ENCODE data around the gene FLII.

The FLII gene

GRCh38 chr17:18201108-18201507, 57.4 kb downstream of the FLII start:
- TF ChIP-seq SPI1 (IDR thresholded peaks at IDR 0.05; ENCODE audit: borderline replicate concordance, low read depth) (no peak), GABPA (IDR thresholded peaks at IDR 0.05; ENCODE audit: low read depth) (no peak), CTCF (IDR thresholded peaks at IDR 0.05; ENCODE audit: insufficient read depth, low read length) (no peak), POLR2AphosphoS5 (IDR thresholded peaks at IDR 0.05; ENCODE audit: low read depth) (no peak)
- TF ChIP-seq, protein P1, sequence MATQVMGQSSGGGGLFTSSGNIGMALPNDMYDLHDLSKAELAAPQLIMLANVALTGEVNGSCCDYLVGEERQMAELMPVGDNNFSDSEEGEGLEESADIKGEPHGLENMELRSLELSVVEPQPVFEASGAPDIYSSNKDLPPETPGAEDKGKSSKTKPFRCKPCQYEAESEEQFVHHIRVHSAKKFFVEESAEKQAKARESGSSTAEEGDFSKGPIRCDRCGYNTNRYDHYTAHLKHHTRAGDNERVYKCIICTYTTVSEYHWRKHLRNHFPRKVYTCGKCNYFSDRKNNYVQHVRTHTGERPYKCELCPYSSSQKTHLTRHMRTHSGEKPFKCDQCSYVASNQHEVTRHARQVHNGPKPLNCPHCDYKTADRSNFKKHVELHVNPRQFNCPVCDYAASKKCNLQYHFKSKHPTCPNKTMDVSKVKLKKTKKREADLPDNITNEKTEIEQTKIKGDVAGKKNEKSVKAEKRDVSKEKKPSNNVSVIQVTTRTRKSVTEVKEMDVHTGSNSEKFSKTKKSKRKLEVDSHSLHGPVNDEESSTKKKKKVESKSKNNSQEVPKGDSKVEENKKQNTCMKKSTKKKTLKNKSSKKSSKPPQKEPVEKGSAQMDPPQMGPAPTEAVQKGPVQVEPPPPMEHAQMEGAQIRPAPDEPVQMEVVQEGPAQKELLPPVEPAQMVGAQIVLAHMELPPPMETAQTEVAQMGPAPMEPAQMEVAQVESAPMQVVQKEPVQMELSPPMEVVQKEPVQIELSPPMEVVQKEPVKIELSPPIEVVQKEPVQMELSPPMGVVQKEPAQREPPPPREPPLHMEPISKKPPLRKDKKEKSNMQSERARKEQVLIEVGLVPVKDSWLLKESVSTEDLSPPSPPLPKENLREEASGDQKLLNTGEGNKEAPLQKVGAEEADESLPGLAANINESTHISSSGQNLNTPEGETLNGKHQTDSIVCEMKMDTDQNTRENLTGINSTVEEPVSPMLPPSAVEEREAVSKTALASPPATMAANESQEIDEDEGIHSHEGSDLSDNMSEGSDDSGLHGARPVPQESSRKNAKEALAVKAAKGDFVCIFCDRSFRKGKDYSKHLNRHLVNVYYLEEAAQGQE (IDR thresholded peaks at IDR 0.05; ENCODE audit: insufficient replicate concordance, low read depth) = no peak
- H3K27ac ChIP-seq (replicated peaks) = no peak overlapping the region
- no peak overlapping the region for H3K4me3 ChIP-seq (replicated peaks; ENCODE audit: insufficient read depth, low read length)
- DNase-seq (ENCODE audit: low read depth in 1 of 2, low spot score in 1 of 2) = no peak
- no peaks in the 10 kb centered on the region for H3K27me3 ChIP-seq (ENCODE audit: insufficient read depth, poor library complexity, severe bottlenecking)

DNA sequence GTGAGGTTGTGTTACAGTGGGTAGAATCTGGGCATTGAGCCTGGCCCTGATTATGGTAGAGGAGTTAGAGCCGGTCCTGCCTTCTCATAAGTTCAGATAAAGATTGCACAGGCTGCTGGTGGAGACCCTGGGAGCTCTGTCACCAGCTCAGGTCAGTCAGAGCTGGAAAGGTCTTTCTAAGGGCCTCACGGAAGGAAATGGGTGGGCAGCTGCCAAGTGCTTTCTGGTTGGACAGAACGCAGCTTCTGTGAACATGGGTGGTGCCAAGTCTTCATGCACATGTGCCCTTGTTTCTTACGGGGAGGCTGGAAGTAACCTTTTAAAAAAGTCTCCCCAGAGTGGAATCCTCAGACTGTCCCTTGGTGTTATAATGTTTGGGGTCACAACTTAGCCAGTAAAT, 60.0 kb downstream of the FLII start:
- no peak for DNase-seq (ENCODE audit: low read depth in 1 of 2, low spot score in 1 of 2)
- Histone ChIP-seq H3K27ac (replicated peaks) (no peak overlapping the region), H3K4me3 (replicated peaks; ENCODE audit: insufficient read depth, low read length) (no peak overlapping the region), H3K27me3 (ENCODE audit: insufficient read depth, poor library complexity, severe bottlenecking) (no peaks in the 10 kb centered on the region)
- TF ChIP-seq, protein P1 (IDR thresholded peaks at IDR 0.05; ENCODE audit: insufficient replicate concordance, low read depth) = no peak
- TF ChIP-seq CTCF (IDR thresholded peaks at IDR 0.05; ENCODE audit: insufficient read depth, low read length) (no peak), POLR2AphosphoS5 (IDR thresholded peaks at IDR 0.05; ENCODE audit: low read depth) (no peak), SPI1 (IDR thresholded peaks at IDR 0.05; ENCODE audit: borderline replicate concordance, low read depth) (no peak), GABPA (IDR thresholded peaks at IDR 0.05; ENCODE audit: low read depth) (no peak)

- H3K4me3 ChIP-seq (replicated peaks; ENCODE audit: insufficient read depth, low read length) = no peak overlapping the region
- TF ChIP-seq SPI1 (IDR thresholded peaks at IDR 0.05; ENCODE audit: borderline replicate concordance, low read depth) (no peak), CTCF (IDR thresholded peaks at IDR 0.05; ENCODE audit: insufficient read depth, low read length) (no peak), GABPA (IDR thresholded peaks at IDR 0.05; ENCODE audit: low read depth) (no peak), POLR2AphosphoS5 (IDR thresholded peaks at IDR 0.05; ENCODE audit: low read depth) (no peak)
- TF ChIP-seq, protein P1 (IDR thresholded peaks at IDR 0.05; ENCODE audit: insufficient replicate concordance, low read depth) = no peak
- no peaks in the 10 kb centered on the region for H3K27me3 ChIP-seq (ENCODE audit: insufficient read depth, poor library complexity, severe bottlenecking)
- DNase-seq (ENCODE audit: low read depth in 1 of 2, low spot score in 1 of 2) = no peak
- no peak overlapping the region for H3K27ac ChIP-seq (replicated peaks)
Observed at GRCh38 chr17:18197535-18198194, 60.9 kb downstream of the FLII start.

Measured in HL-60 (cell line).